Measurements from ENCODE around the gene ZFHX3.

The ZFHX3 gene

DNA sequence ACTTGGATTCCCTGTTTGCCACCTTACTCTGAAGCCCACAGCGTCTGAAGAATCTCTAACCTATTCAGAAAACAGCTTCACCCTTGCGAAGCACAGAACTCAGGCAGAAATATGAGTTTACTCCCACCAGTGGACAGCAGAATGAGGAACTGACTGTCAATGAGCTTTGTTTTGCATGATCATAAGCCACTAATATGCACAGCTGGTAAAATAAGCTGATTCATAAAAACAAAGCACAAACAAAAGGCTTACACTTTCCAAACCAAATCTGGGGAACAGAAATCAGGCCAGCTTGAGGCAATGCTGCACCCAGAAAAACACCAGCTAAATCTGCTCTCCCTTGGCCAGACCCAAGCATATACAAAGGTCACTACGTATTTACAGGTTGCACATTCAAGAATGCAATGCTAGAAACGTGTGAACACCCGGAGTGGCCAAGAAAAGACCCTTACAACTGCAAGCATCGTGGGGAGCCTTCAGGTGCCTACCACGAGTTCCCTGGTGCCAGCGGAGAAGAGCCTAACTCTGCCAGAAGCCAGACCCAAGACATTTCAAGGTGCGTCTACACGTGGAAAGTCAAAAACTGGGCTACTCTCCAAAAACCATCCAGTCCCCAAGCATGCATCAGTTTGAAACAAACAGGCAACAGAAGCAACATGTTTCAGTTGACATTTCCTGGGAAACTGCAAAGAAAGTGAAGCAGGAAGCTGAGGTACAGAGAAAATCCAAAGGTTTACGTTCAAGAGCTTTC is 207.1 kb downstream of the ZFHX3 start:
- DNase-seq: no peak

GRCh38 chr16:72838951-72839350 is 209.0 kb downstream of the ZFHX3 start:
- DNase-seq: no peak

DNA sequence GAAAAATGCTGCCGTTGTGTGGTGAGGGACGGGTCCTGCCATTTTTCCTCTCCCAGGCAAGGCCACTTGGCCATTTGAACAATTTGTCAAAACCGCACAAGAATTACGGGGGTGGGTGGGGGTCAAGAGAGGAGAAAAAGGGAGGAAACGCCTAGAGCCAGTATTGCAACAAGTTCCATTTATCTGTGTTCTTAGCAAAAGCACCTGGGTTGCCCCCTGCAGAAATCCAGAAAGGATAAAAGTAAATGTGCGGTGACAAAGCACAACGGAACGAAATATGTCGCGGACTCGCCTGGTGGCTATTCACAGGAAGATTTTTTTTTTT is 209.4 kb downstream of the ZFHX3 start:
- no peak for DNase-seq

DNA sequence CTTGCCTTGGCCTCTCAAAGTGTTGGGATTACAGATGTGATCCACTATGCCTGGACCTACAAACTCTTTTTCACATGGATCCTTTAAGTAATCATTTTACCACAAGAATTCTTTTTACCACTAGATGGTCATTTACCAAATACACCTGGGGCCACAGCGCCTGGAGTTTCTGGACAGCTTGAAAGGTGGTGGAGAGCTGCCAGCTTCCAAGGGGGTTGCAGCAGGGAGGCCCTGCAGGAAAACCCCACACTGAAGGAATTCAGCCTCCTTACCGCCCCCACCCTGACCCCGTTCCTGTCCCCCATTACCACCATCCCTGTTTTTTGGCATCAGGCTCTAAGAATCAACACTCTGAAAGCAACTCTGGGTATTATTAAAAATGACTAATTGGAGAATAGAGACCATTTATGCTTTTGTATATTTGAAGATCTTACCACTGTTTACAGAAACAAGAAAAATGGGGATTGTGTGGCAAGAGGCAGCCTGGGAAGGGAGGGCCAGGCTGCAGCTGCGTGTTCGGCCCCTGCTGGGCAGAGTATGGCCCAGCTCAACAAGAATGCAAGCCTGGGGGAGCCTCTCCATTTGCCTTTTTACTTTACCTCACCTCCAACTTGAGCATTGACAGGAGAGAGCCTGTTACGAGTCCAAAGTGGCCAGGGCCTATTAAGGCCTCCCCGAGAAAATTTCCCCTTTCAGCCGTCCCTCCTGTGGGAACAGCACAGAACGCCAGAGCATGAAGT is 209.9 kb downstream of the ZFHX3 start:
- no peak for DNase-seq

GRCh38 chr16:72836985-72837384 is 210.9 kb downstream of the ZFHX3 start:
- DNase-seq: no peak

- no peak for DNase-seq
Measured at GRCh38 chr16:72836181-72836580, 211.7 kb downstream of the ZFHX3 start.

DNA sequence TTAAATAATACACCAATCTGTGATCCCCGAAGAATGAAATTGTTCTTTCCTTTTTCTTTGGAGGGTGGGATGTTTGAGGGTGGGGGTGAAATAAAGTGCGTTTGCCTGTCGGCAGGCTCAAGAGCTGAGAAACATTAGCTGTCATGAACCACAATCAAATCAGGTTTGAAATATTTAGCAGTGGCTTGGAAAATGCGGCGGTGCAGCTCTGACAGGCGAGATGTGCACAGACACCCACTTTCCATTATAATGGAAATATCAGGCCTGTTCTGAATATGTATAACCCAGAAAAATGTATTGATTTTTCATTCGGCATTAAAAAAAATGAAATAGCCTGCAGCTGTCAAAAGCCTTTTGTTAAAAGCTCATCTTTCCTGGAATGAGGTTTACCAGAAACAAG is 212.8 kb downstream of the ZFHX3 start:
- DNase-seq: no peak

DNA sequence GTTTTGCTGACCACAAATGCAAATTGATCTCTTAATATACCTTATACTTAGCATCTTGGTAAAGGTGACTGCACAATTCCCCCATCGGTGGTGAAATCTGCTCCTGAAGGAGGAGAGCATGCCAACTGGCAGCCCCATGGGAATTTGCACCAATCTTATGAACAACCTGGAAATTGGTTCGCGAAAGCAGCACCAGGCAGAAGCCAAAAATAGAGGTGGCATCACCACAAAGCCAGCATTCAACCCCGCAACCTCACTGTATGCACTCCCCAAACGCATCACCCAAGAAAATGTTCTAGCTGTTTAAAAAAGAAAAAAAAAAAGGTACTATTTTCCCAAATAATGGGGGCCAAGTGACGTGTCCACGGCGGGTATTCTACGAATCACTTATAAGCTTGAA is 213.4 kb downstream of the ZFHX3 start:
- no peak for DNase-seq

- no peak for DNase-seq
Measured at GRCh38 chr16:72833969-72834368, 214.0 kb downstream of the ZFHX3 start.

DNA sequence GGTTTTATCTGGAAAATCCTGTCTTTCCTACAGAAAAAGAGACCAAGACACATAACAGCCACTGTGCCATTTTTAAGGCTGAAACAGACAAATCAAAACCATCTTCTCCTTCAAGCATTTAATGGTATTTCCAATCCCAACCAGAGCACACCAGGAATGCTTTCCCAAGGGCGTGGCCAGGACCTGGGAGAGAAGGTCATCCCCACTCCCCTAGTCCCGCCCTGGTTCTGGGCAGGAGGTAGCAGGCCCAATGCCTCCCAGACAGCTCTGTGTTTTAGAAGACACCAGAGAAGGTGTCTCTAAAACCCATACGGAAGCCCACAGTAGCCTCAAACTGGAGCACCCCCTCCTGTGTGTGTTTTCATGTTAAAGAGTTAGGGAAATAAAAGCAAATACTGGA is 214.4 kb downstream of the ZFHX3 start:
- no peak for DNase-seq

DNA sequence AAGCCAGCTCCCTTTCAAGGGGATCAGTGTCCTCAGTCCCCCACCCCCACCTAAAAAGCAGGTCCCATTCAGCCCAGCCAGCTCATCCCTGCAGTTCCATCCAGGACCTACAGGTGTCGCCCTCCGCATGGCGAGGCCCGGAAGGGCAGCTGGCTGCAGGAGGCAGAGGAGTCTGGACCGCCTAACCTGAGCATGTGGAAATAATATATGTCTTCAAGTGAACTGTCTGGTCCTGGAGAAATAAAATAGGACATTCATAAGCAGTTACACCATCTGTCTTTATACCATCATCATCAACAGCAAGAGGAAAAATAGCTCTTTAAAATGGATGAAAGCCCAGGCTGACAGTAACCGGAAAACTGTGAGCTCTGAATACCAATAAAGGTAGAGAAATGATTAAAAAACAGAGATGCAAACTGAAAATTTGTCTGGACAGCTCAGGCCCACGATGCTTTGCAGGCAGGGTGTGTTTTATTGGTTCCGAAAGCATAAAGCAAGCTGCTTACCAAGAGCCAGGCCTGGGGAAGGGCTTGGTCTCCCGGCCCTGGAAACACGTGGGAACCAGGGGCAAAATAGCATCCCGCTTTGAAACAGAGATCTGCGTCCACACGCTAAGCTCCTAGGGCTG is 215.2 kb downstream of the ZFHX3 start:
- DNase-seq: peak; percentile 84

- no peak for DNase-seq
Measured at GRCh38 chr16:72829846-72830775, 217.8 kb downstream of the ZFHX3 start.

- no peak for DNase-seq
Measured at GRCh38 chr16:72827866-72828265, 220.1 kb downstream of the ZFHX3 start.

DNA sequence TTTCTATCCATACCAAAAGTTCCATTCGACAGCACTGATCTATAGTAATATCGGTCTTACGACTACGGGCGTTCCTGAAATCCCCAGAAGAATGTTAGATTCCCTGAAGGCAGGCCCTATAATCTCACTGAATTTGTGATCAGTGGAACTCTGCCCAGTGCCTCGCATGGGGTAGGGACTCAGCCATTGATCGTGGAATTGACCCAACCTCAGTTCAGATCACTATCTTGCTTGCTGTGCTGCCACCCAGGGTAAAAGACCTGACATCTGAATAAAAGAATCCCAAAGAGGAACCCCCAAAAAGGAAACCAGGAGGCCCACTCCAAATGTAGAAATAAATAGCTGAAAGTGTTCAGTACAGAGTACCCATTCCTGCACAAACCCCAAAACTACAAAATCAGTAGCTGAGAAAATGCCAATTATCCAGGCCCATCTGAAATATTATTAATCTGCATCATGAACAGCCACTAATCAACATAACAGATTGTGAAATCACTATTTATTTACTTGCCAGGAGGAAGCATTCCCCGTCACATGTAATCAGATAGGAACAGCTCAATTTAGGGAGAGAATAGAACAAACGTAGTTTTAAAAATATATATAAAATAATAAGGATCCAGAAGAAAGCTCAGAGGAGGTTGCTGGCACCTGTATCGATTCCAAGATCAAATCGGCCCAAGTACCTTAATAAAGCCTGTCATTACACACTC is 221.9 kb downstream of the ZFHX3 start:
- no peak for DNase-seq

GRCh38 chr16:72824761-72825160 is 223.2 kb downstream of the ZFHX3 start:
- DNase-seq: no peak

- no peak for DNase-seq
Measured at GRCh38 chr16:72824027-72824426, 223.9 kb downstream of the ZFHX3 start.

- DNase-seq: no peak
Measured at GRCh38 chr16:72821185-72821950, 226.6 kb downstream of the ZFHX3 start.

DNA sequence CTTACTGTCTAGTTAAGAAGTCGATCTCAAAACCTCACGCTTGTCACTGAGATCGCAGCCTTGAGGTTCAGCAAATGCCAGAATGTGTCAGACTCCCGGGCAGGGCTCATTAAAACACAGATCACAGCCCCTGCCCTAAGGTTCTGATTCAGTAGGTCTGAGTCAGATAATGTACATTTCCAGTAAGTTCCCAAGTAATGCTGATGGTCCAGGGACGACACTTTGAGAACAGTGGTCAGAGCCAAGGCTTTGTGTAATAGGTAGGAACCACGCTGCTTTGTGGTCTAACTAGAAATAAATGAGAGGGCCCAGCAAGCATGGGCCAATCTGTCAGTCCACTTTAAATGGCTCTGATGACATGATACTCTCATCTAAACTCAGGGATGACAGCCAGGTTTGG is 228.6 kb downstream of the ZFHX3 start:
- no peak for DNase-seq

- DNase-seq: no peak
Measured at GRCh38 chr16:72818236-72818845, 229.6 kb downstream of the ZFHX3 start.

DNA sequence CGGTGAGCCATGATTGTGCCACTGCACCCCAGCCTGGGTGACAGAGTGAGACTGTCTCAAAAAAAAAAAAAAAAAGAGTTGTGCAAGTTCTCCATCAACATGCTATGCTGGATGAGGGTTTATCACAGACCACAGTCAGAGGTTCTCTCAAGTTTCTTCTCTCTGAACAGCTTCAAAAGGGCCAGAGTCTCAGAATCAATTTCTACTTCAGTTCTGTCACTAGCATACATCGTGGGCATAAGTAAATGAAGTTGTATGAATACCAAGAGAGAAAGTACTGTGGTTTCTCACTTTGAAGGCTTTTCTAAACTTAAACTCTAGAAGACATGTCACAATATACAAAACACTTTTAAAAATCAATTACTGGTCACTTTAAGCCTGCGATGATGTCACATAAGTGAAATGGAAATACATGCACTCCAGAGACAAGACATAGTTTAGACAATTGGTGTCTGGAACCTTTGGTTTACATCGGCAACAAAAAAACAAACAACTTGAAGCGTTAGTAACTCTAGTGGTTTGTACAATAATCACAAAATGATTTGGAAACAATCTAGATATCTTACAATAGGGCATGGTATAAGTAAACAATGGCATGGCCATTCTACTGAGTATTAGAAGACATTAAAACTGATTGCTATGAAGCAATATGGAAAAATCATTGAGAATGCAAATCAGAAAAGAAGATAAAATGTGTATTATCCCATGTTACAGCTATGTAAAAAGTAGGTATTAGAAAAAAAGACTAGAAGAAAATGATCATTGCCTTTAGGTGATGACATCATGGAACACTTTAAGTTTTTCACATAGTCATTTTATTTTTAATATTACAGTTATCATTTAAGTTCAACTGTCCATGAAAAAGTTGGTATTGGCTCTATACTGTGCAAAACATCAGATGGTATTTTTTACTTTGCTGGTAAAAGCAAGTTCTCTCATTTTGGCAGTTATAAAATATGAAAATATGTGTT is 232.3 kb downstream of the ZFHX3 start:
- no peak for DNase-seq
